A549 (cell line): ENCODE results near the gene GORASP2. TPM values are rescaled to one million over a fixed set of nuclear protein-coding genes. Genes with fewer than 3 reads are reported as not detected.
"Not testable (repeated sequence)": the region's sequence is repeated elsewhere in the genome, so short reads cannot be mapped to it uniquely, and the experiment has no call there.

Source experiments
- ATAC-seq, 2 experiments: fragments of 200-7000 bp in 1 of 2; fragments of >200 bp in 1 of 2; cut with Nextera tagmentation in 1 of 2; cut with Tn5 transposase in 1 of 2; 3 replicates each; pipeline versions ENCODE4 v1.8.0 to v1.9.1; 2018 to 2020; ENCODE audit warnings: mild to moderate bottlenecking in 1 of 2, moderate library complexity in 1 of 2
- CTCF ChIA-PET: fragments of 300-600 bp; sonication (Branson Sonifier 250); formaldehyde crosslinking; extraction: SDS; loops from one replicate; lab custom pipeline; 2021; ENCODE audit warnings: antibody characterized with exemption, inconsistent platforms; lab: Yijun Ruan, JAX
- POLR2A ChIA-PET: fragments of 350-600 bp; formaldehyde crosslinking; extraction: SDS; loops from one replicate; lab custom pipeline; 2021; ENCODE audit warnings: antibody characterized with exemption, inconsistent platforms; lab: Yijun Ruan, JAX
- DNase-seq, 2 experiments: peaks; one replicate each; pipeline versions ENCODE4 v3.0.0 to v3.0.0-alpha.2; 2011 to 2016; ENCODE audit warnings: low read depth in 1 of 2, low spot score in 1 of 2
- FAIRE-seq: peaks from 2 replicates; lab custom pipeline; 2011; peaks lifted over from hg19 to GRCh38; lab: Jason Lieb, UNC
- H3K27ac ChIP-seq, 2 experiments: fragments of >200 bp; sonication (Bioruptor Twin); formaldehyde crosslinking; 3 replicates each; pipeline ENCODE4 v1.5.1; 2016 to 2017
- H3K4me1 ChIP-seq: fragments of >200 bp; sonication (Bioruptor Twin); formaldehyde crosslinking; 3 replicates; pipeline ENCODE4 v1.6.1; 2016
- H3K4me2 ChIP-seq: fragments of >200 bp; sonication (Bioruptor Twin); formaldehyde crosslinking; 3 replicates; pipeline ENCODE4 v1.6.1; 2016
- H3K4me3 ChIP-seq: fragments of >200 bp; sonication (Bioruptor Twin); formaldehyde crosslinking; 3 replicates; pipeline ENCODE4 v1.5.1; 2016
- H3K9me3 ChIP-seq: fragments of >200 bp; sonication (Bioruptor Twin); formaldehyde crosslinking; 3 replicates; pipeline ENCODE4 v1.6.1; 2016
- BCL3 ChIP-seq: fragments of >200 bp; sonication (Bioruptor Twin); formaldehyde crosslinking; IDR thresholded peaks from 3 replicates; pipeline ENCODE4 v1.6.1; 2016
- EHF ChIP-seq: fragments of 250-450 bp; sonication (Bioruptor Pico); IDR thresholded peaks from 2 replicates; pipeline ENCODE4 v1.5.0; 2020; ENCODE audit warnings: mild to moderate bottlenecking
- FOXS1 ChIP-seq: fragments of 250-450 bp; sonication (Bioruptor Pico); IDR thresholded peaks from 2 replicates; pipeline ENCODE4 v1.5.0; 2020; ENCODE audit warnings: mild to moderate bottlenecking, moderate library complexity
- HDAC2 ChIP-seq: fragments of 200-600 bp; sonication (generic); IDR thresholded peaks from 2 replicates; pipeline ENCODE4 v1.6.1; 2016
- HES2 ChIP-seq: fragments of >200 bp; sonication (Bioruptor Twin); formaldehyde crosslinking; IDR thresholded peaks from 2 replicates; pipeline ENCODE4 v1.6.1; 2016
- JUNB ChIP-seq: fragments of >200 bp; sonication (Bioruptor Twin); formaldehyde crosslinking; IDR thresholded peaks from 2 replicates; pipeline ENCODE4 v1.6.1; 2016
- KDM5A ChIP-seq: fragments of 200-600 bp; sonication (generic); IDR thresholded peaks from 2 replicates; pipeline ENCODE4 v1.6.1; 2016; ENCODE audit warnings: antibody characterized with exemption, mild to moderate bottlenecking
- MAFK ChIP-seq: fragments of 450-650 bp; IDR thresholded peaks from 2 replicates; pipeline ENCODE4 v1.6.1; 2014; ENCODE audit not compliant: partially characterized antibody
- MAX ChIP-seq: IDR thresholded peaks from 2 replicates; pipeline ENCODE4 v1.6.1; 2012
- NFE2L2 ChIP-seq: fragments of 150-350 bp; conservative IDR thresholded peaks from 2 replicates; pipeline ENCODE4 v1.6.1; 2014; ENCODE audit warnings: low read length
- NPAS2 ChIP-seq: fragments of 250-450 bp; sonication (Bioruptor Pico); IDR thresholded peaks from 2 replicates; pipeline ENCODE4 v1.8.0; 2022; ENCODE audit warnings: mild to moderate bottlenecking, moderate library complexity, borderline replicate concordance
- RAD21 ChIP-seq, 2 experiments: fragments of >200 bp in 1 of 2; sonication (Bioruptor Twin) in 1 of 2; formaldehyde crosslinking in 1 of 2; IDR thresholded peaks in 1 of 2; conservative IDR thresholded peaks in 1 of 2; 2 replicates in 1 of 2; 3 replicates in 1 of 2; pipeline ENCODE4 v1.6.1; 2012 to 2018; ENCODE audit warnings: inconsistent platforms in 1 of 2
- RCOR1 ChIP-seq: fragments of 150-350 bp; IDR thresholded peaks from 2 replicates; pipeline ENCODE4 v1.6.1; 2014; ENCODE audit warnings: antibody characterized with exemption, low read length, low read depth
- RFX5 ChIP-seq: fragments of 450-650 bp; IDR thresholded peaks from 2 replicates; pipeline ENCODE4 v1.7.1; 2014; ENCODE audit warnings: antibody characterized with exemption, mild to moderate bottlenecking, moderate library complexity
- RNF2 ChIP-seq: fragments of 200-600 bp; sonication (generic); IDR thresholded peaks from 2 replicates; pipeline ENCODE4 v1.6.1; 2016; ENCODE audit warnings: low read depth, mild to moderate bottlenecking, antibody characterized with exemption, moderate library complexity, borderline replicate concordance
- SMC3 ChIP-seq: fragments of >200 bp; sonication (Bioruptor Twin); formaldehyde crosslinking; IDR thresholded peaks from 3 replicates; pipeline ENCODE4 v1.6.1; 2018; ENCODE audit warnings: inconsistent platforms
- TFCP2L1 ChIP-seq: fragments of 250-450 bp; sonication (Bioruptor Pico); IDR thresholded peaks from 2 replicates; pipeline ENCODE4 v1.5.0; 2021; ENCODE audit warnings: mild to moderate bottlenecking
- USF2 ChIP-seq: fragments of 450-650 bp; IDR thresholded peaks from 2 replicates; pipeline ENCODE4 v1.6.1; 2014; ENCODE audit warnings: antibody characterized with exemption
- WGBS: methylation state at CpG from one replicate; pipeline ENCODE4 v1.1.6; 2017; ENCODE audit errors: missing lambda C conversion rate; 5-methylcytosine and 5-hydroxymethylcytosine counted together
- polyA plus RNA-seq, 4 experiments: library from polyadenylated mRNA; depleted of rRNA in 3 of 4; stranded (reverse); fragments of >200 nt; fragmentation: RNase III in 1 of 4; extraction: RNeasy Plus Mini Kit Qiagen cat#74134 plus additional on column Dnase treatment in 1 of 4; gene quantifications; 2 replicates in 3 of 4; 3 replicates in 1 of 4; pipeline ENCODE4 v1.2.3, GENCODE V29; 2011 to 2017
- TF ChIP-seq, protein P1 (sequence below): fragments of 150-350 bp; IDR thresholded peaks from 2 replicates; pipeline ENCODE4 v1.6.1; 2014; ENCODE audit warnings: low read depth, mild to moderate bottlenecking, low read length

Gene GORASP2
- polyA plus RNA-seq, 2 of the 4 experiments (the other 2 are of a cell fraction) = 90.5 to 179 TPM

DNA sequence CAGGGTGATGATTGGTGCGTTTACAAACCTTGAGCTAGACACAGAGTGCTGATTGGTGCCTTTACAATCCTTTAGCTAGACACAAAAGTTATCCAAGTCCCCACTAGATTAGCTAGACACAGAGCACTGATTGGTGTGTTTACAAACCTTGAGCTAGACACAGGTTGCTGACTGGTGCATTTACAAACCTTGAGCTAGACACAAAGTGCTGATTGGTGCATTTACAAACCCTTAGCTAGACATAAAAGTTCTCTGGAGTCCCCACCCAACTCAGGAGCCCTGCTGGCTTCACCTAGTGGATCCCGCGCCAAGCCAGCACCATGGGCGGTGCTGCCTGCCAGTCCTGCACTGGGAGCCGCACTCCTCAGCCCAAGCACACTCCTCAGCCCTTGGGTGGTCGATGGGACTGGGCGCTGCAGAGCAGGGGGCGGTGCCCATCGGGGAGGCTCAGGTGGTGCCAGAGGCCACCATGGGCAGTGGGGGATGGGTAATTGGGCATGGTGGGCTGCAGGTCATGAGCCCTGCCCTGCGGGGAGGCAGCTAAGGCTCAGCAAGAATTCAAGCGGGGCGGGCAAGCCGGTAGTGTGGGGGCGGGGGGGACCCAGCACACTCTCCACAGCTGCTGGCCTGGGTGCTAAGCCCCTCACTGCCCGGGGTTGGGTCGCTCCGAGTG is 13.9 kb upstream of the GORASP2 start:
- CTCF ChIA-PET = interaction anchor here (1.6 to 4.8 kb wide), 2 partner anchors 14 to 42 kb away, joined by 5 to 19 read pairs; partner anchors contain the start of gene GORASP2
- H3K27ac ChIP-seq, H3K4me1 ChIP-seq, H3K4me2 ChIP-seq, POLR2A ChIA-PET, FAIRE-seq, ATAC-seq, H3K4me3 ChIP-seq, DNase-seq: not testable (repeated sequence)
- peaks cover 69% of the 10 kb centered on the region for H3K9me3 ChIP-seq
- peak; percentile 56 for TF ChIP-seq MAFK
- 46% methylated on average over 9 of the region's 17 CpGs for WGBS

DNA sequence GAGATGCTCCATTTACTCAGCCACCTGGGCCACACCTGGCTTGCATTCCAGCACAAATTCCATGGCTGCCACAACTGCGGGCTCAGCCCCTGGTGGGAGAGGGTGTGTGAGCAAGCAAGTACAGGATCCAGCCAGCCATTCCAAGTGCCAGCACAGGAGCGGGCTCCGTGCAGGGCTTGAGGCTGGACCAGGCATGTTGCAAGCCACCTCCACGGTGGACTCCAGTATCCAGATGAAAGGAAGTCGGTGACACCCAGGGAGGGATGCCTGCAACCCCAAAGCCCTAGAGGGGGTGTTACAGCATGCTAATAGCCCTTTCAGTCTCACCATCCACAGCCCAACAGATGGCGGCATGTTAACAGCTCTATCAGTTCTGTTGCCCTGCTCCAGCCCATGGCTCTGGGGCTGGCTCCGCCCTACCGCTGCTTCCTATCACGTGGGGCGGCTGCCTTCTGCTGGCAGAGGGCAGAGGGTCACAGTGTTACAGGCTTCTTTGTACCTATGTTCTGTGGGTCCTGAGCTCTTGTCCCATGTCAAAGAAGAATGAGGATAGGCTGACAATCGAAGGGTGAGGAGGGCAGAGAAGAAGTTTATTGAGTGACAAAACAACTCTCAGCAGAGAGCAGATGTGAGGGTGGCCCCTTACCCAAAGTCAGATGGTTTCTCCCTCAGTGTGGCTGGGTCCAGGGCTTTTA is 11.7 kb upstream of the GORASP2 start:
- ATAC-seq = no peak
- CTCF ChIA-PET = interaction anchor here (4.8 kb wide), 1 partner anchor 12 kb away, joined by 19 read pairs; the partner anchor contains the start of gene GORASP2

GRCh38 chr2:170917957-170918356 is 11.1 kb upstream of the GORASP2 start:
- no peaks in the 10 kb centered on the region for H3K4me1 ChIP-seq
- H3K27ac ChIP-seq = no peak overlapping the region
- no peak for ATAC-seq
- no peak overlapping the region for H3K4me3 ChIP-seq
- WGBS = 32% methylated on average over 5 of the region's 5 CpGs
- POLR2A ChIA-PET = no interaction called here
- no peak overlapping the region for H3K4me2 ChIP-seq
- TF ChIP-seq KDM5A = no peak
- no peak for TF ChIP-seq HES2
- no peak for TF ChIP-seq RAD21 (conservative IDR thresholded peaks at IDR 0.05 in 1 of 2, IDR thresholded peaks at IDR 0.05 in 1 of 2)
- TF ChIP-seq HDAC2 = no peak
- no peak for TF ChIP-seq USF2
- TF ChIP-seq RCOR1 = no peak
- TF ChIP-seq SMC3 = no peak
- no peak for TF ChIP-seq EHF (CRISPR knock-in tag)
- TF ChIP-seq, protein P1, sequence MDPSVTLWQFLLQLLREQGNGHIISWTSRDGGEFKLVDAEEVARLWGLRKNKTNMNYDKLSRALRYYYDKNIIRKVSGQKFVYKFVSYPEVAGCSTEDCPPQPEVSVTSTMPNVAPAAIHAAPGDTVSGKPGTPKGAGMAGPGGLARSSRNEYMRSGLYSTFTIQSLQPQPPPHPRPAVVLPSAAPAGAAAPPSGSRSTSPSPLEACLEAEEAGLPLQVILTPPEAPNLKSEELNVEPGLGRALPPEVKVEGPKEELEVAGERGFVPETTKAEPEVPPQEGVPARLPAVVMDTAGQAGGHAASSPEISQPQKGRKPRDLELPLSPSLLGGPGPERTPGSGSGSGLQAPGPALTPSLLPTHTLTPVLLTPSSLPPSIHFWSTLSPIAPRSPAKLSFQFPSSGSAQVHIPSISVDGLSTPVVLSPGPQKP = no peak
- TF ChIP-seq NFE2L2 = no peak
- no peak for TF ChIP-seq TFCP2L1
- no peak for TF ChIP-seq BCL3
- no peak for TF ChIP-seq MAX
- no peak for TF ChIP-seq RNF2
- no peak for TF ChIP-seq FOXS1 (CRISPR knock-in tag)
- TF ChIP-seq, all 56 proteins: peak for 0
- DNase-seq (no peak), FAIRE-seq (no peak)
- H3K9me3 ChIP-seq = peaks cover 52% of the 10 kb centered on the region
- CTCF ChIA-PET = interaction anchor here (4.8 kb wide), 1 partner anchor 11 kb away, joined by 19 read pairs; the partner anchor contains the start of gene GORASP2

More for the DNA sequence above, 11.7 kb upstream of the GORASP2 start:
- FAIRE-seq (no peak), DNase-seq (no peak)
- WGBS = 51% methylated on average over 7 of the region's 11 CpGs
- Histone ChIP-seq H3K4me2 (no peak overlapping the region), H3K4me1 (no peaks in the 10 kb centered on the region), H3K9me3 (peaks cover 49% of the 10 kb centered on the region), H3K27ac (no peak overlapping the region), H3K4me3 (no peak overlapping the region)
- POLR2A ChIA-PET = no interaction called here
- TF ChIP-seq JUNB = no peak
- TF ChIP-seq, protein P1 = no peak
- no peak for TF ChIP-seq USF2
- no peak for TF ChIP-seq NPAS2 (CRISPR knock-in tag)
- no peak for TF ChIP-seq EHF (CRISPR knock-in tag)
- TF ChIP-seq RFX5 = no peak

GRCh38 chr2:170921873-170922272 is 7.2 kb upstream of the GORASP2 start:
- H3K27ac ChIP-seq, FAIRE-seq, H3K4me1 ChIP-seq, DNase-seq, CTCF ChIA-PET, H3K4me2 ChIP-seq, POLR2A ChIA-PET, ATAC-seq, H3K4me3 ChIP-seq: not testable (repeated sequence)
- H3K9me3 ChIP-seq = peaks cover 31% of the 10 kb centered on the region
- whole genome bisulfite sequencing = 80% methylated on average over 2 of the region's 2 CpGs
